IPS DF 6.9 (cell line): Measurements from ENCODE around the gene CCDC182.

Source experiments
- DNase-seq: peaks from one replicate; pipeline ENCODE4 v3.0.0-alpha.2; 2013; ENCODE audit warnings: low read depth, low spot score
- H3K27ac ChIP-seq: one replicate; pipeline ENCODE4 v1.5.1; 2013; ENCODE audit warnings: low read length, control low read depth
- H3K27me3 ChIP-seq: 2 replicates; pipeline ENCODE4 v1.6.1; 2013; ENCODE audit warnings: mild to moderate bottlenecking, low read length; ENCODE audit not compliant: control insufficient read depth, insufficient read depth
- H3K36me3 ChIP-seq: 2 replicates; pipeline ENCODE4 v1.6.1; 2013; ENCODE audit warnings: low read length; ENCODE audit not compliant: control insufficient read depth, insufficient read depth
- H3K4me1 ChIP-seq: 2 replicates; pipeline ENCODE4 v1.6.1; 2013; ENCODE audit warnings: low read length; ENCODE audit not compliant: control insufficient read depth, insufficient read depth
- H3K4me3 ChIP-seq: 2 replicates; pipeline ENCODE4 v1.5.1; 2013; ENCODE audit warnings: mild to moderate bottlenecking, low read length
- H3K9me3 ChIP-seq: 2 replicates; pipeline ENCODE4 v1.6.1; 2013; ENCODE audit warnings: low read length, inconsistent platforms; ENCODE audit not compliant: control insufficient read depth, insufficient read depth
- WGBS: extraction: QIAGEN DNeasy Blood & Tissue Kit; methylation state at CpG from one replicate; pipeline ENCODE4 v1.1.7; 2013; ENCODE audit warnings: mixed read lengths, missing lambda C conversion rate; ENCODE audit not compliant: insufficient read length, insufficient coverage; 5-methylcytosine and 5-hydroxymethylcytosine counted together

The CCDC182 gene

GRCh38 chr17:57758654-57759053, 13.6 kb upstream of the CCDC182 start:
- no peaks in the 10 kb centered on the region for H3K9me3 ChIP-seq
- WGBS = no CpG with 5 or more reads among the region's 1 CpG
- no peak overlapping the region for H3K4me3 ChIP-seq
- H3K27ac ChIP-seq = no peak overlapping the region
- no peaks in the 10 kb centered on the region for H3K27me3 ChIP-seq
- DNase-seq = no peak
- H3K4me1 ChIP-seq = peaks cover 3% of the 10 kb centered on the region
- H3K36me3 ChIP-seq = no peaks in the 10 kb centered on the region

- Histone ChIP-seq H3K27me3 (no peaks in the 10 kb centered on the region), H3K4me1 (peaks cover 3% of the 10 kb centered on the region), H3K4me3 (no peak overlapping the region), H3K36me3 (no peaks in the 10 kb centered on the region), H3K27ac (no peak overlapping the region), H3K9me3 (no peaks in the 10 kb centered on the region)
- no peak for DNase-seq
- whole genome bisulfite sequencing = no CpG with 5 or more reads among the region's 9 CpGs
Observed at GRCh38 chr17:57757735-57758134, 12.6 kb upstream of the CCDC182 start.

- H3K4me3 ChIP-seq = no peak overlapping the region
- DNase-seq = no peak
- H3K27ac ChIP-seq = no peak overlapping the region
- H3K9me3 ChIP-seq = no peaks in the 10 kb centered on the region
- peaks cover 3% of the 10 kb centered on the region for H3K4me1 ChIP-seq
- WGBS = no CpG with 5 or more reads among the region's 7 CpGs
- no peaks in the 10 kb centered on the region for H3K36me3 ChIP-seq
- no peaks in the 10 kb centered on the region for H3K27me3 ChIP-seq
Observed at GRCh38 chr17:57756951-57757350, 11.9 kb upstream of the CCDC182 start.

GRCh38 chr17:57755480-57756070, 10.5 kb upstream of the CCDC182 start:
- no peaks in the 10 kb centered on the region; the same call in 1 of the 2 replicates for H3K4me1 ChIP-seq
- no peak for DNase-seq
- no peaks in the 10 kb centered on the region for H3K9me3 ChIP-seq
- WGBS = no CpG with 5 or more reads among the region's 6 CpGs
- H3K36me3 ChIP-seq = no peaks in the 10 kb centered on the region
- no peak overlapping the region for H3K27ac ChIP-seq
- no peak overlapping the region for H3K4me3 ChIP-seq
- no peaks in the 10 kb centered on the region for H3K27me3 ChIP-seq

- H3K9me3 ChIP-seq = no peaks in the 10 kb centered on the region
- WGBS = no CpG with 5 or more reads among the region's 8 CpGs
- no peak overlapping the region for H3K27ac ChIP-seq
- no peak for DNase-seq
- H3K27me3 ChIP-seq = no peaks in the 10 kb centered on the region
- no peaks in the 10 kb centered on the region; the same call in 1 of the 2 replicates for H3K4me1 ChIP-seq
- no peak overlapping the region for H3K4me3 ChIP-seq
- no peaks in the 10 kb centered on the region for H3K36me3 ChIP-seq
Observed at GRCh38 chr17:57752031-57752905, 7.2 kb upstream of the CCDC182 start.

GRCh38 chr17:57751348-57751971, 6.4 kb upstream of the CCDC182 start:
- Histone ChIP-seq H3K9me3 (no peaks in the 10 kb centered on the region), H3K4me1 (no peaks in the 10 kb centered on the region; the same call in 1 of the 2 replicates), H3K4me3 (no peak overlapping the region), H3K27me3 (no peaks in the 10 kb centered on the region), H3K36me3 (no peaks in the 10 kb centered on the region), H3K27ac (no peak overlapping the region)
- no CpG with 5 or more reads among the region's 8 CpGs for WGBS
- DNase-seq = no peak

GRCh38 chr17:57750895-57751294, 5.8 kb upstream of the CCDC182 start:
- H3K36me3 ChIP-seq = no peaks in the 10 kb centered on the region
- H3K27ac ChIP-seq = no peak overlapping the region
- no peak overlapping the region for H3K4me3 ChIP-seq
- WGBS = no CpG with 5 or more reads among the region's 8 CpGs
- no peaks in the 10 kb centered on the region for H3K27me3 ChIP-seq
- no peaks in the 10 kb centered on the region; the same call in 1 of the 2 replicates for H3K4me1 ChIP-seq
- no peaks in the 10 kb centered on the region for H3K9me3 ChIP-seq
- no peak for DNase-seq

- no peak for DNase-seq
- no peaks in the 10 kb centered on the region; the same call in 1 of the 2 replicates for H3K4me1 ChIP-seq
- H3K36me3 ChIP-seq = no peaks in the 10 kb centered on the region
- H3K27me3 ChIP-seq = no peaks in the 10 kb centered on the region
- no peak overlapping the region for H3K27ac ChIP-seq
- no CpG with 5 or more reads among the region's 23 CpGs for WGBS
- no peaks in the 10 kb centered on the region for H3K9me3 ChIP-seq
- H3K4me3 ChIP-seq = no peak overlapping the region
Observed at GRCh38 chr17:57750109-57750871, 5.2 kb upstream of the CCDC182 start.

- Histone ChIP-seq H3K9me3 (no peaks in the 10 kb centered on the region), H3K4me3 (no peak overlapping the region), H3K27ac (no peak overlapping the region), H3K27me3 (no peaks in the 10 kb centered on the region), H3K4me1 (no peaks in the 10 kb centered on the region; the same call in 1 of the 2 replicates), H3K36me3 (no peaks in the 10 kb centered on the region)
- no CpG with 5 or more reads among the region's 3 CpGs for WGBS
- DNase-seq = no peak
Observed at GRCh38 chr17:57749701-57750100, 4.6 kb upstream of the CCDC182 start.
